ENCODE data around the gene AOPEP. TPM values are rescaled to one million over a fixed set of nuclear protein-coding genes. Genes with fewer than 3 reads are reported as not detected.

Gene AOPEP
- total RNA-seq, 1 experiment from 2014 or later = 15.0 TPM

- Histone ChIP-seq H2BK120ac (ENCODE audit: low read depth, low read length, poor library complexity, severe bottlenecking) (no peak overlapping the region), H3K56ac (ENCODE audit: insufficient read length, low read depth, low read length) (no peak overlapping the region), H3K23me2 (ENCODE audit: insufficient read length, low read depth, low read length, poor library complexity, severe bottlenecking) (no peaks in the 10 kb centered on the region), H2AK5ac (ENCODE audit: insufficient read length, low read length) (no peak overlapping the region), H3K27me3 (ENCODE audit: insufficient read depth, low read length) (no peaks in the 10 kb centered on the region), H3K14ac (ENCODE audit: insufficient read depth, low read length) (no peak overlapping the region), H3K4me2 (ENCODE audit: insufficient read depth, insufficient read length, low read length) (no peak overlapping the region), H2BK20ac (ENCODE audit: low read depth, low read length, poor library complexity, severe bottlenecking) (no peak overlapping the region), H2BK12ac (ENCODE audit: insufficient read length, low read depth, low read length) (no peak overlapping the region), H4K8ac (replicated peaks; ENCODE audit: insufficient read length, low read depth, low read length) (no peak overlapping the region), H4K20me1 (ENCODE audit: control insufficient read depth, insufficient read depth, insufficient read length) (no peaks in the 10 kb centered on the region), H3K18ac (ENCODE audit: insufficient read length, low read depth, low read length) (no peak overlapping the region), H4K91ac (ENCODE audit: insufficient read length, low read depth, low read length) (no peak overlapping the region), H3K9ac (ENCODE audit: extremely low read depth, insufficient read length, low read length) (no peak overlapping the region), H3K4me1 (ENCODE audit: insufficient read depth, low read length) (no peaks in the 10 kb centered on the region), H3K79me1 (ENCODE audit: insufficient read depth, low read depth, low read length, poor library complexity, severe bottlenecking) (no peaks in the 10 kb centered on the region), H3T11ph (ENCODE audit: low read length) (no peak overlapping the region), H3K23ac (ENCODE audit: insufficient read length, low read depth, low read length) (no peak overlapping the region), H2BK15ac (ENCODE audit: low read depth, low read length) (no peak overlapping the region), H2AFZ (ENCODE audit: low read length) (no peak overlapping the region), H3K27ac (ENCODE audit: insufficient read length, low read depth, low read length) (no peak overlapping the region), H3K9me3 (ENCODE audit: control insufficient read depth, low read depth, low read length) (no peaks in the 10 kb centered on the region), H3K79me2 (ENCODE audit: insufficient read depth, low read length) (no peaks in the 10 kb centered on the region), H4K5ac (ENCODE audit: insufficient read length, low read depth, low read length) (no peak overlapping the region), H3K4ac (ENCODE audit: low read depth, low read length) (no peak overlapping the region), H2BK5ac (ENCODE audit: insufficient read length, low read length) (no peak overlapping the region)
- H3K27ac Mint-ChIP-seq = no peak overlapping the region
- H3K4me1 Mint-ChIP-seq = peaks cover 7 to 8% of the 10 kb centered on the region in 2 experiments
- no peak for TF ChIP-seq CTCF (conservative IDR thresholded peaks at IDR 0.05)
- peaks cover 0 to 7% (median 2%) of the 10 kb centered on the region in 3 experiments; a peak in 3 of 7 replicates for H3K36me3 Mint-ChIP-seq (ENCODE audit: insufficient read depth in 1 of 3, low read depth in 3 of 3)
- WGBS (ENCODE audit: extremely low coverage, insufficient read length, low lambda C conversion rate) = no CpG with 5 or more reads among the region's 14 CpGs
- H3K4me3 Mint-ChIP-seq = no peak overlapping the region
- DNase-seq = no peak
- H3K27me3 Mint-ChIP-seq (ENCODE audit: low read depth) = no peaks in the 10 kb centered on the region
- no peaks in the 10 kb centered on the region for H3K9me3 Mint-ChIP-seq
Measured at GRCh38 chr9:95107976-95108375, 381.5 kb downstream of the AOPEP start.
